Neural crest cell (in vitro differentiated cells): Measurements from ENCODE around the gene ENTPD1. TPM values are rescaled to one million over a fixed set of nuclear protein-coding genes. Genes with fewer than 3 reads are reported as not detected.

ENCODE experiments used
- DNase-seq: peaks from one replicate; pipeline ENCODE4 v3.0.0; 2021; ENCODE audit warnings: low read depth, mixed read lengths, low spot score
- H3K27ac Mint-ChIP-seq: one replicate; pipeline ENCODE4 v1.8.0; 2021; ENCODE audit warnings: mild to moderate bottlenecking, mixed read lengths; ENCODE audit not compliant: unreplicated experiment
- H3K27me3 Mint-ChIP-seq: 2 replicates; pipeline ENCODE4 v1.8.0; 2021; ENCODE audit warnings: low read depth, mild to moderate bottlenecking, mixed read lengths
- H3K36me3 Mint-ChIP-seq: 2 replicates; pipeline ENCODE4 v1.8.0; 2021; ENCODE audit warnings: low read depth, mild to moderate bottlenecking, mixed read lengths
- H3K4me1 Mint-ChIP-seq: 2 replicates; pipeline ENCODE4 v1.8.0; 2021; ENCODE audit warnings: mixed read lengths
- H3K4me3 Mint-ChIP-seq: one replicate; pipeline ENCODE4 v1.8.0; 2021; ENCODE audit warnings: mild to moderate bottlenecking, mixed read lengths
- H3K9me3 Mint-ChIP-seq: 2 replicates; pipeline ENCODE4 v1.8.0; 2021; ENCODE audit warnings: mixed read lengths
- total RNA-seq: library from RNA; stranded (reverse); gene quantifications from 2 replicates; pipeline ENCODE4 v1.2.1, GENCODE V29; 2021
- TF ChIP-seq, protein P1 (sequence below): fragments of 200-600 bp; sonication (generic); conservative IDR thresholded peaks from 2 replicates; pipeline ENCODE4 v1.5.0; 2021; ENCODE audit warnings: antibody characterized with exemption, mild to moderate bottlenecking

The ENTPD1 gene
- total RNA-seq, 1 donor from 2014 or later, result 0.37 TPM

DNA sequence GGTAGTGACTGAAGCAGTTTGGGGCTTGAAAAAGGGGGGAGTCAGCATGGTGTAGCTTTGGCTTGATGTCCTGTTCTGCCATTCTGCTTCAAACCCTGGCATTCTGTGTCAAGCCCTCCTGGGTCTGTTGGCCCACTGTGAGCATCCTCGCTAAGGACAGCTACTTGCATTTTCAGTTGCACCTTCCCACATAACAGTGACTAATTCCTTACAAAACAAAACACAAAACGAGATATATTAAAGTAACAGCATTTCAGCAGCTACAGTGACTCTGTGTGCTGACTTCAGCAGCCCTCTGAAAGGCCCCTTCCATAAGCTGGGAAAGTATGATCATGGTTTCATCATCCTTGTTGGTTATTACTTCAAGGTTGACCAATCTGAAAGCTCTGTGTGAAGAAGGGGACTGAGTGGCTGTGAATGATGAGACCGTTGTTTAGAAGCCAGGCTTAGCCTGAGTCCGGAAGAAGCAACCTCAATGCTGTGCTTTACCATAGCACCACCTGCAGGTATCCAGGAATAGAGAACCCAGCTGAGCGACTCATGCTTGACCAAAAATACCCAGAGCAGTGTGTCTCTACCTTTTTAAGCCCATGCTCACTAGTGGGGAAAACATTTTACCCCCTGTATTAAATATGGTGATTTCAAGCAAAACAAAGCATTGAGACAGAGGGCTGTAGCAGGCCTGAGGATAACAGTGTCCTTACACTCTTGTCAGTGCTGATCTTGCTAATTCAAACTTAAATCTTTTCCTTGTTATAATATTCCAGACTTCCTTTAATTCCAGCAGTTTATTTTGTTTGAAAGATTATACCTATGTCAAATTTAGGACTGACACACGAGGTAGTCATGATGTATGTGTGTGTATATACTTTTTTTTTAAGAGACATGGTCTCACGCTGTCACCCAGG is 109.2 kb downstream of the ENTPD1 start:
- Mint-ChIP-seq H3K27ac (peak overlapping the region; percentile 65), H3K36me3 (no peaks in the 10 kb centered on the region), H3K27me3 (no peaks in the 10 kb centered on the region), H3K9me3 (no peaks in the 10 kb centered on the region), H3K4me1 (no peaks in the 10 kb centered on the region), H3K4me3 (no peak overlapping the region)
- peak; percentile 5 for DNase-seq
- TF ChIP-seq, protein P1, sequence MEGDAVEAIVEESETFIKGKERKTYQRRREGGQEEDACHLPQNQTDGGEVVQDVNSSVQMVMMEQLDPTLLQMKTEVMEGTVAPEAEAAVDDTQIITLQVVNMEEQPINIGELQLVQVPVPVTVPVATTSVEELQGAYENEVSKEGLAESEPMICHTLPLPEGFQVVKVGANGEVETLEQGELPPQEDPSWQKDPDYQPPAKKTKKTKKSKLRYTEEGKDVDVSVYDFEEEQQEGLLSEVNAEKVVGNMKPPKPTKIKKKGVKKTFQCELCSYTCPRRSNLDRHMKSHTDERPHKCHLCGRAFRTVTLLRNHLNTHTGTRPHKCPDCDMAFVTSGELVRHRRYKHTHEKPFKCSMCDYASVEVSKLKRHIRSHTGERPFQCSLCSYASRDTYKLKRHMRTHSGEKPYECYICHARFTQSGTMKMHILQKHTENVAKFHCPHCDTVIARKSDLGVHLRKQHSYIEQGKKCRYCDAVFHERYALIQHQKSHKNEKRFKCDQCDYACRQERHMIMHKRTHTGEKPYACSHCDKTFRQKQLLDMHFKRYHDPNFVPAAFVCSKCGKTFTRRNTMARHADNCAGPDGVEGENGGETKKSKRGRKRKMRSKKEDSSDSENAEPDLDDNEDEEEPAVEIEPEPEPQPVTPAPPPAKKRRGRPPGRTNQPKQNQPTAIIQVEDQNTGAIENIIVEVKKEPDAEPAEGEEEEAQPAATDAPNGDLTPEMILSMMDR, result peak; percentile 69

DNA sequence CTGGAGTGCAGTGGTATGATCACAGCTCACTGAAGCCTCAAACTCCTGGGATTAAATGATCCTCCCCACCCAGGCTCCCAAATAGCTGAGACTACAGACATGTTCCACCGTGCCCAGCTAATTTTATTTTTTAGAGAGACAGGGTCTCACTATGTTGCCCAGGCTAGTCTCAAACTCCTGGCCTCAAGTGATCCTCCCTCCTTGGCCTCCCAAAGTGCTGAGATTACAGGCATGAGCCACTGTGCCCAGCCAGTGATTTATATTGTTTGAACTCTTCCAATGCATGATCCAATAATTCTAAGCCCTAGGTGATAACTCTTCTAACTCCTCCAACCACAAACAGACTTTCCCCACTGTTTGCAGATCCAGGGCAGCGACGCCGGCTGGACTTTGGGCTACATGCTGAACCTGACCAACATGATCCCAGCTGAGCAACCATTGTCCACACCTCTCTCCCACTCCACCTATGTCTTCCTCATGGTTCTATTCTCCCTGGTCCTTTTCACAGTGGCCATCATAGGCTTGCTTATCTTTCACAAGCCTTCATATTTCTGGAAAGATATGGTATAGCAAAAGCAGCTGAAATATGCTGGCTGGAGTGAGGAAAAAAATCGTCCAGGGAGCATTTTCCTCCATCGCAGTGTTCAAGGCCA is 110.0 kb downstream of the ENTPD1 start:
- H3K36me3 Mint-ChIP-seq, result no peaks in the 10 kb centered on the region
- H3K27ac Mint-ChIP-seq, result no peak overlapping the region
- H3K27me3 Mint-ChIP-seq, result no peaks in the 10 kb centered on the region
- no peaks in the 10 kb centered on the region for H3K4me1 Mint-ChIP-seq
- H3K4me3 Mint-ChIP-seq, result no peak overlapping the region
- TF ChIP-seq, protein P1, result no peak
- DNase-seq, result no peak
- H3K9me3 Mint-ChIP-seq, result no peaks in the 10 kb centered on the region

DNA sequence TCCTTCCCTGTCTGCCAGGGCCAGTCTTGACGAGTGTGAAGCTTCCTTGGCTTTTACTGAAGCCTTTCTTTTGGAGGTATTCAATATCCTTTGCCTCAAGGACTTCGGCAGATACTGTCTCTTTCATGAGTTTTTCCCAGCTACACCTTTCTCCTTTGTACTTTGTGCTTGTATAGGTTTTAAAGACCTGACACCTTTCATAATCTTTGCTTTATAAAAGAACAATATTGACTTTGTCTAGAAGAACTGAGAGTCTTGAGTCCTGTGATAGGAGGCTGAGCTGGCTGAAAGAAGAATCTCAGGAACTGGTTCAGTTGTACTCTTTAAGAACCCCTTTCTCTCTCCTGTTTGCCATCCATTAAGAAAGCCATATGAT is 110.5 kb downstream of the ENTPD1 start:
- Mint-ChIP-seq H3K9me3 (no peaks in the 10 kb centered on the region), H3K36me3 (no peaks in the 10 kb centered on the region), H3K27me3 (no peaks in the 10 kb centered on the region), H3K4me3 (no peak overlapping the region), H3K27ac (no peak overlapping the region), H3K4me1 (no peaks in the 10 kb centered on the region)
- no peak for DNase-seq
- TF ChIP-seq, protein P1, result no peak

DNA sequence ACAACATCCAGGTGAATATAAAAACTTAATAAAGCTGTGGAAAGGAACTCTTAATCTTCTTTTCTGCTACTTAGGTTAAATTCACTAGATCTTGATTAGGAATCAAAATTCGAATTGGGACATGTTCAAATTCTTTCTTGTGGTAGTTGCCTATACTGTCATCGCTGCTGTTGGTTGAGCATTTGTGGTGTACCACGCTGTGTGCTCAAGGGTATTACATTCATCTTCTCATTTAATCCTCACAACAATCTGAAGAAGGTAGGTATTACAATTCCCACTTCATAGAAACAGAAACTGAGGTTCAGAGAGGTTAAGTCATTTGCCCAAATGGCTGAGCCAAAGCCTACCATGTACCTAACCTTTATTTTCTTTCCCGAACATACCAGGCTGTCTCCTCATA is 111.9 kb downstream of the ENTPD1 start:
- TF ChIP-seq, protein P1, result no peak
- H3K9me3 Mint-ChIP-seq, result no peaks in the 10 kb centered on the region
- DNase-seq, result no peak
- no peak overlapping the region for H3K27ac Mint-ChIP-seq
- no peaks in the 10 kb centered on the region for H3K4me1 Mint-ChIP-seq
- H3K4me3 Mint-ChIP-seq, result no peak overlapping the region
- peaks cover 12% of the 10 kb centered on the region for H3K36me3 Mint-ChIP-seq
- no peaks in the 10 kb centered on the region for H3K27me3 Mint-ChIP-seq

DNA sequence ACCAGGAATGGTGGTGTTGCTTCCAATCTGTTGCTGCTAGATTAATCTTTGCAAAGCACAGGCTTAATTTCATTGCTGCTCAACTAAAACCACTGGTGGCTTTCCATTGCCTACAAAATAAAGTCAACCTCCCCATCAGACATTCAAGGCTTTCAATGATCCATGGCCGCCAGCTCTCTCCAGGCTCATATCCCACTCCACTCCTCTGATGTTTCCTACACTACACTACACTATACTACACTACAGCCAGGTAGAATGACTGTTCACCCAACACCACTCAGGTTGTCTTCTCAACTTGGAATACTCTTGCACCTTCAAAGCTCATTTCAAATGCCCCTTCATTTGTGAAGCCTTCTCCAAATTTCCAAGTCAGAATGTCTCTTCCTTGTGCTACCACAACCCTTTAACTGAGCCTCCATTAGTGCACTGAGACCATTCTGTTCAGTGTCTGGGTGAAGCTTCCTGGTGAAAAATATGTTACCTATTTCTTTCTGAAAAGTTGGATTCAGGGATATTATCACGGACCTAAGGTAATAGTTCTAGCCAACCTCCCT is 116.3 kb downstream of the ENTPD1 start:
- peaks cover 6% of the 10 kb centered on the region for H3K9me3 Mint-ChIP-seq
- no peak overlapping the region for H3K27ac Mint-ChIP-seq
- no peaks in the 10 kb centered on the region for H3K4me1 Mint-ChIP-seq
- TF ChIP-seq, protein P1, result no peak
- DNase-seq, result no peak
- no peak overlapping the region for H3K4me3 Mint-ChIP-seq
- H3K27me3 Mint-ChIP-seq, result no peaks in the 10 kb centered on the region
- H3K36me3 Mint-ChIP-seq, result peaks cover 47% of the 10 kb centered on the region
